AML-193 (cell line): ENCODE measurements around the gene STX1A.

ENCODE experiments used
- DNase-seq, 2 experiments: peaks; one replicate each; lab custom pipeline; 2025; lab: John Stamatoyannopoulos, UW

The STX1A gene

DNA sequence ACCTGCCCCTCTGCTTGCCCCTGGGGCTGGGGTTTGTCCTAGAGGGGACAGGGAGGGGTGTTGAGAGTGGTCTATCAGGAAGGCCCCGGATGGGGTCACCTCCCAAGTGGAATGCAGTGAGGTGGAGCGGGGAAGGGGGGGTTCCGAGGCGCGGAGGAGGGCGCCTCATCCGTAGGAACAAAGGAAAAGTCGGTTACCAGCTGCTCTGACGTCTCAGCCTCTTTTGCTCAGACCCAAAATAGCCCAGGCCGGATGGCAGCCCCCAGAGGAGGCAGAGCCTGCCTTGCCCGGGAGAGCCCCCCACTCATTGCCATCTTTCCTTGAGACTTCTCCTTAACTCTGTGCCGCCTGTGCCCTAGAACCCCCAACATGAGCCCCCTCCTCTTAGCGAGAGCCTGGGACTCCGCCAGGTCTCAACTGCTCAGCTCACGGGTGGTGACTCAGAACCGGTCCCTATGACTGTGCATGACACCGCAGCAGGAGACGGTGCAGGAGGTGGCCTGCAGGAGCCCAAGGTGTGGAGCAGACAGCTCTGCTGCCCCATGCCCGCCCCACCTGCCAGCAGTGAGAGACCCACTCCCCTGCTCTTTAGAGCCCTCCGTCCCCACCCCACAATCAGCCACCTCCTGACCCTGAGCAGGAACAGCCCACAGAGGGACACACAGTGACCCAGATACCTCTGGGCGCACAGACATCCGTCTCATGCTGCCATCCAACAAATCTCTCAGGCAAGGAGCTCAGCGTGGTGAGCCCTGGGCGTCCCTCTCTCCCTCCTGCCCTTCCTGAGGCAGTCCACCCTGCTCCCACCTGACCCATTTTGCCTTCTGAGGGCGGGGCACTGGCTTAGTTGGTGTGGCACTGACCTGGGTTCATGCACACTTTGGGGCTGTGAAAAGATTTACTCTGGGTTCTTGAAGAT lies 13.1 kb downstream of the STX1A start:
- no peak for DNase-seq

DNA sequence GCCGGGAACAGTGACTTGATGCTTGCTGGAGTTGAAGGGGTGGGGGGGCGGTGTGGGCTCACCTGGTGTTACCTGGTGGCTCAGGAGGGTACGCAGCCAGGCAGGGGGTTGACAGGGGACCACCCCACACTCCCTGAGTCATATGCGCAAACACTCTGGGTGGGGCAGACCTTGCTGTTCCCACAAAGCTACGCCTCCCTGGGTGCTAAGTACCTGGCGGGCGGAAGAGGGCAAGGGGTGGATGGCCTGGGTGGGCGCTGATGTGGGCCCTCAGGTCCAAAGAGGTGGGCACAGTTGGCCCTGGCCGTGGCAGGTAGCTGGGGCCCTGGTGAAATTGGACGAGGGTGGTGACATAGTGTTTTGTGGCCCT lies 13.9 kb downstream of the STX1A start:
- DNase-seq: no peak

DNA sequence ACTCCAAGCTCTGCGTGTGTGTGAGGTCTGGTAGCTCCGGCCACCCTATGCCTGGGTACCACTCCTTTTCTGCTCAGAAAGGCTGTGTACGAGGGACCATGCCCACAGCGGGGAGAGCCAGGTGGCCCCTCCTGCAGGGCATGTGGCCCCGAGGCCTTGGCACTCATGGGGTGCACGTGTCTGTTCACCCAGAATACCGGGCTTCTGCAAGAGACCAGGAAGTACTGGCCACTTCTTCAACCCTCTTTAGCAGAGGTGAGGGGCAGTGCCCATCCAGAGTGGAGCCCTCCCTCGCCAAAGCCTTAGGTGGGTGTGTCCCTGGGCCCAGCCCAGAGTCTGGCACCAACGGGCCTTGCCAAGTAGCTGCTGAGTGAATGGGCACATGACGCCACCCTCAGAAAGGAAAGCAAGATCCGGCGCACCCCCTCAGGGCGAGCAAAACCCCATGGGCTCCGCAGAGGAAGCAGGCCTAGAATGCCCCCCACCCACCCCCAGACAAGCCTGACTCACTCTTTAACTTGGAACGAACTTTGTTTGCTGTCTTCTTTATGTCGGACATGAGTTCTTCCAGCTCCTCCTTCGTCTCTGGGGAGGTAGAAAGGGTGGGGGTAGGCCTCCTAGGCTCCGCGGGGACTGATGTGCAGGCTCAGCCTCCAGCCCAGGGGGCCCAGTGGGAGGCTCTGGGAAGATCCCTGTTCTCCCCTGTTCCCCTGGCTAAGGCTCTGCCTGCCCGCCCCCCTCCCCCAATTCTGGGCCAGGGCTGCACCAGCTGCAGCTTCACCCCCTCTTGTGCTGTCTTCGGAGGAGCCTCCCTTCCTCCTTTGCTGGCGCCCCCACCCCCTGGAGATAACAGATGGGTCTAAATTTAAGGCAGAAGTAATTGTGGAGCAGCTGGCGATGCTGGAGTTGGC lies 14.6 kb downstream of the STX1A start:
- DNase-seq: no peak

DNA sequence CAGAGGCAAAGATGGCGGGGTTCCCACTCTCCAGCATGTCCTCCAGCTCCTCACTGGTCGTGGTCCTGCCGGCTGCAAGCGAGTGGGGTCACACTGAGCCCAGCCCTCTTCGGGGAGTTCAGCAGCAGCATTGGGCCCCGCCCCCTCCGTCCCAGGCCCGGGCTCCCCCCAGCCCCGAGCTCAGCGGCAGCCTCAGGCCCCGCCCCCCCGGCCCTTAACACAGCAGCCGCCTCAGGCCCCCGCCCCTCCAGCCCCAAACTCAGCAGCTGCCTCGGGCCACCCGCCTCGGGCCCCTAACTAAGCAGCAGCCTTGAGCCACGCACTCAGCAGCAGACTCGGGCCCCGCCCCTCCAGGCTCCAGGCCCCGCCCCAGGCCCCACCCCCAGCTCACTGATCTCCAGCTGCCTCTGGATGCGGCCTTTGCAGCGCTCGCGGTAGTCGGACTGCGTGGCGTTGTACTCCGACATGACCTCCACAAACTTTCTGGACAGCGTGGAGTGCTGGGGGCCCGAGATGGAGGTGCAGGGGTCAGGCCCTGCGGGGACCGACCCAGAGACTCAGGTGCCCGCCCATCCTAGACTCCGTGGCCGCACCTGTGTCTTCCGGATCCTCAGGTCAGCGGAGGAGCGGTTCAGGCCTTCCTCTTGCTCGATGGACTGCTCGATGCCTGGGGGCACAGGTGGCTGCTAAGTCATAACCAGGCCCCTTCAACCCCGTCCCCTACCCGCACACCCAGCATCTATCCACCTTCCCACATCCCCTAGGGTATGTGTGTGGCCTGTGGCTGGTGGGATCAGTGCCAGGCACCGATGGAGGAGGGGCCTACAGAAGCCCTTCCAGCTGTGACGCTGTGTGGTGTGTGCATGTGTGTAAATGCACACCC lies 15.5 kb downstream of the STX1A start:
- DNase-seq: no peak

- DNase-seq: no peak
Observed at GRCh38 chr7:73703225-73703624, 16.2 kb downstream of the STX1A start.

DNA sequence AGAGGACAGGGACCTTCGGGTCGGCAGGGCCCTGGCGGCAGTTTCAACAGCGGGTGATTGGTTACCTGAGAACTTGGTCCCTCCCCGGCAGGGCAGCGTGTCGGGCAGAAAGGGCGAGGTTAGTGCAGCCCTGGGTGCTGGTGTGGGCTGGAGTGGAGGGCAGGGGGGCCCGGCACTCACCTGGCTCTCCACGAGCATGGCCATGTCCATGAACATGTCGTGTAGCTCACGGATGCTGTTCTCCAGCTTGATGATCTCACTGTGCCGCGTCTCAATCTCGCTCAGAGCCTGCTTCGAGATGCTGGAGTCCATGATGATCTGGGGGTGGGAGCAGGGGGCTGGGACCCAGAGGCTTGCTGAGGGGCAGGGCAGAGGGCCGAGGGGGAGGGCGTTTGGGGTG lies 16.8 kb downstream of the STX1A start:
- no peak for DNase-seq

- no peak for DNase-seq
Observed at GRCh38 chr7:73702226-73702625, 17.2 kb downstream of the STX1A start.

DNA sequence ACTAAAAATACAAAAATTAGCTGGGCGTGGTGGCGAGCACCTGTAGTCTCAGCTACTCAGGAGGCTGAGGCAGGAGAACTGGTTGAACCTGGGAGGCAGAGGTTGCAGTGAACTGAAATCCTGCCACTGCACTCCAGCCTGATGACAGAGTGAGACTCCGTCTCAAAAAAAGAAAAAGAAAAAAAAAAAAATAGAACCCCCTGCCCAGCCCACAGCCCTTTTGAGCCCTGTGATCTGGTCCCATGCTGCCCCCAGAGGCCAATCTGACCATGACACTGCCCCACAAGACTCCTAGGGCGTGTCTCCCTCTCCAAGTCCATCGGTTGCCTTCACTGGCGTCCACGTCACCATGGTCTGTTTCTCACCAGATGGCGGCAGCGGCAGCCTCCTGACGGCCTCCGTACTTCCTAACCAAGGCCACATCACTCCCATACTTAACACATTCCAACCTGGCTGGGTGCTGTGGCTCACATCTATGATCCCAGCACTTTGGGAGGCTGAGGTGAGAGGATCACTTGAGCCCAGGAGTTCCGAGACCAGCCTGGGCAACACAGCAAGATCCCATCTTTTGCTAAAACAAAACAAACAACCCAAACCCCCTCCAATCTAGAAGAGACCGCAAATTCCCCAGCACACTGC lies 18.0 kb downstream of the STX1A start:
- DNase-seq: peak; percentile 21 to 22

GRCh38 chr7:73700581-73701134 lies 18.8 kb downstream of the STX1A start:
- DNase-seq: no peak

DNA sequence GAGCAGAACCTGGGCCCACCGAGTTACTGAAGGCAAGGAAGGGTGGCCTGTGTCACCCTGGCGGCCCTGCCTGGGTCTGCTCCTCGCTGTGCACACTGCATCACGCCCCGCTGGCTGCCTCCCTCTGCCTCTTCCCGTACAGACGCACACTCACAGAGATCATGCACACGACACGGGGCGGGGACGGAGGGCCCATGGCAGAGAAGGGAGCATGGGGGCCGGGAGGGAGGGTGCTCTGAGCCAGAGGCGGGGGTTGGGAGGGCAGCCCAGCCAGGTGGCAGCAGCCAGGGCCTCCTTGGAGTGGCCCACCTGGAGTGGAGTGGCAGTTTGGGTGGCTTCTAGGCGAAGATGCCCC lies 19.4 kb downstream of the STX1A start:
- DNase-seq: no peak

DNA sequence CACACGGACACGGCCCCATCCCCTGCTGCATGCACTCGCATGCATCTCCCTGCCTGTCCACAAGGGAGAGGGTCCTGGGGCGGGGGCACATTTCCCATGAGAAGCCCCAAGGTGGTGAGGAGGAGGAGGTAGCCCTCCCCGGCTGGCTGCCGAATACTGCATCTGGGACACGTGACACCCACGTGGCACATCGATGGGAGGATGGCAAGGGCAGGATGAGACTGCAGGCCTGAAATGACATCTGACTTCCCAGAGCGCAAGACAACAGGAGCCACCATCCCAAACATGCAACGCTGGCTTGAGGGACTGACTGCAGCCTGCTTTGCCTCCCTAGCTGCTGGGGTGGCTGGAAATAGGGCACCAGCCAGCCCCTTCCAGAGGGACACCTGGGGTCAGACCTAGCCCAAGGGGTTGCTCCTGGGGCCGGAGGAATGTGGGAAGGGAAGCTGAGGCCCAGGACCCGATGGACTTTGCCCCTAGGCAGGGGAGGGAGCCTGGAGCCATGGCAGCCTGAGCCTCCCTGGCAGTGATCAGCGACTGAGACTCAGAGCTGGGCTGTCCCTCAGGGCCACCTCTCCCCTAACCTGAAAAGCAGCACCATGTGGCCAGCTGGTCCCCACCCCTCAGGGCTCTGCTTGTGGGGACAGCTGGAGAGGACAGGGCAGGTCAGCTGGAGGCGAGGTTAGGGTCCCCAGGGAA lies 19.9 kb downstream of the STX1A start:
- no peak for DNase-seq

DNA sequence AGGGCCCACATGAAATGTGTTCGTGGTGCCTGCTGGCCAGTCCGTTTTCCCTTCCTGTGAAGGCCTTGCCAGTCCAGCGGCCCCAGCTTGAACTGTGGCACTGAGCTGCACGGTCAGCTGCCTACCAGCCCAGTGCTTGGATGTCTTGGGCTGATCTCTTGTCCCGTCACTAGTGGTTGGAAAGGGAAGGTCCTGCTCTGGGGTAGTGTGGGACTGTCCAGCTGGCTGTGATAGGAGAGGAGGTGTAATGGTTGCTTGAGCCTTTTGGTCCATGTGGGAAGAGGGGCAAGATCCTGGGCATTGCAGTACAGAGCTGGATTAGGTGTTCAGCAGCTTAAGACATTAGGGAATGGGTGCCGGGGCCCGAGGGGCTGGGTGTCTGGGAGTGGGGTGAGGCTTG lies 21.1 kb downstream of the STX1A start:
- no peak for DNase-seq

DNA sequence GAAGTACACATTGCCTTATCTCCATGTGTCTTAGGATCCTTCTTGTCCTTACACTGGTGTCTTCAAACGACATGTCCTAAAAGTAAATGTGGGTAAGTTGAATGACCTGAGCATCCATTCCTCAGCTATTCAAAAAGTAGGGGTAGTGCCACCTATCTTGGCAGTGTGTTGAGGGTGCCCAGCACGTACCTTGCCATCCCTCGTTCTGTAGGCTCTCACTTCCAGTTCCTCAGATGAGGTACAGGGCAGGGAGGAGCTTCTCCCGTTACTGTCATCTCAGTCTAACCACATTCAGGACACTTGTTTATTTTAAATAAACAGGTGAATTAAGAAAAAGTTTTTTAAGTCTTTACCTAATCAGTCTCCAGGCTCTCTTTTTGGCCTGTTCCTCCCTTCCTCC lies 23.1 kb downstream of the STX1A start:
- DNase-seq: no peak

DNA sequence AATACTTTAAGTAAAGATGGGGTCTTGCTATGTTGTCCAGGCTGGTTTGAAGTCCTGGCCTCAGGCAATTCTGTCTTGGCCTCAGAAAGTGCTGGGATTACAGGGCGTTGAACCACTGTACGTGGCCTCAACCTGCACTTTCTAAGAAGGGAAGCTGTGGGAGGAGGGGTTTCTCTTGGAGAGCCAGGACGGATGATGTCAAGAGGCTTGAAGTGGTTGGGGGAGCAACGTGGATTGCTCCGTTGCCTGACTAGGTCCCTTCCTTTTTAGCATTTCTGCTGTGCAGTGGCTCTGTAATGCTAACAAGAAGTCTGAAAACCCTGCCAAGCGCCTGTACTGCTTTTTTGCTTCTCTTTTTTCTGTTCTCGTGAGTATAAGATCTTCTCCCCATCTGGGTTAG lies 28.8 kb downstream of the STX1A start:
- no peak for DNase-seq

DNA sequence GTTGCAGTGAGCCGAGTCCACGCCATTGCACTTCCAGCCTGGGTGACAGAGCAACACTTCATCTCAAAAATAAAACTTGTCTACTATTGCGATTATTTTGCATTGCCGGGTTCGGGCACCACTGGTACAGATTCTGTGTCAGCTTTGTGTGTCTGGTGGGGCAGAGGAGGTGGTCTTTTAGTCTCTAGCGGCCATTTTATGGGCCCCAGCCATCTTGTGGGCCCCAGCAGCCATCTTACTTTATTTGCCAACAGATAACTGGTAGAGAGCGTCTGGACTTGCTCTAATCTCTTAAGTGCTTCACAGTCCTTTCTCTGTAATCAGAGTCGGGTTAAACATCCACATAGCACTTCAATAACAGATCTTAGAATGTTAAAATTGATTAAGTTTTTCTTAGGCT lies 31.2 kb downstream of the STX1A start:
- DNase-seq: no peak

DNA sequence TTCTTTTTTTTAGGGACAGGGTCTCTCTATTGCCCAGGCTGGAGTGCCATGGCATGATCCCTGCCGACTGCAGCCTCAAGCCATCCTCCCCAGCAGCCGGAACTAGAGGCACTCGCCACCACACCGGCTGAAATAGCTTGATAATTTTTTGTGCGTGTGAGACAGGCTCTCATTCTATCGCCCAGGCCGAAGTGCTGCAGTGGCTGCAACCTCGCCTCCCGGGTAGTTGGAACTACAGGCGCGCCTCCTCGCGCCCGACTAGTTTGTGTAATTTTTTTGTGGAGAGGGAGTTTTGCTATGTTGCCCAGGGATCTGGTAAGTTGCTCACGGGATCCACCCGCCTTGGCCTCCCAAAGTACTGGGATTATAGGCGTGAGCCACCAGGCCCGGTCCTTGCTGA lies 34.2 kb downstream of the STX1A start:
- DNase-seq: no peak

GRCh38 chr7:73683788-73684693 lies 35.4 kb downstream of the STX1A start:
- DNase-seq: no peak

GRCh38 chr7:73683056-73683787 lies 36.2 kb downstream of the STX1A start, which contains the start of the genes BUD23 and DNAJC30:
BUD23 (plus strand) TSS chr7:73683597; CDS start chr7:73683626, 29 bp downstream.
DNAJC30 (minus strand) TSS chr7:73683453; CDS start chr7:73683423, 30 bp downstream.
- DNase-seq: peak; percentile 86

DNA sequence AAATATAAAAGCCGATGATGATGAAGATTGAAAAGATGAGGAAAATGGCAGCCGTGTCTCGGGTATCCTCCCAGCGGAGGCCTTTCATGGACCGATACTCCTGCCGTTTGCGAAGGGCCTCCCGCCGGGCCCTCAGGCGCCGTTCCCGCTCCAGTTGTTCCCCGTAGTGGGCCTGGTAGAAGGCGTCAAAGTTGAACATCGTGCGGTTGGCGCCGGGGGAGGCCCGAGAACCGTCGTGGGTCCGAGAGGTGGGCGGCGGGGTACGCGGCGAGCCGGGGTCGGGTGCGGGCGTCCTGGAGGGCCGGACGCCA lies 36.8 kb downstream of the STX1A start:
- no peak for DNase-seq
